KOPT-K1 (cell line): ENCODE data around the gene FOXO1.

ENCODE experiments used
- H3K27ac ChIP-seq: fragments of 200-600 bp; sonication (generic); 2 replicates; pipeline ENCODE4 v1.5.1; 2016; ENCODE audit warnings: antibody characterized with exemption, mild to moderate bottlenecking, low read depth, low read length; ENCODE audit not compliant: poor library complexity, severe bottlenecking
- H3K36me3 ChIP-seq: fragments of 200-600 bp; sonication (generic); 2 replicates; pipeline ENCODE4 v1.5.1; 2017; ENCODE audit warnings: antibody characterized with exemption, mild to moderate bottlenecking, low read length, moderate library complexity; ENCODE audit not compliant: insufficient read depth
- H3K9me3 ChIP-seq: fragments of 200-600 bp; sonication (generic); 2 replicates; pipeline ENCODE4 v1.5.1; 2017; ENCODE audit warnings: antibody characterized with exemption, low read length, mild to moderate bottlenecking; ENCODE audit not compliant: insufficient read depth, poor library complexity, severe bottlenecking

FOXO1 gene

GRCh38 chr13:40611004-40611403 lies 55.4 kb downstream of the FOXO1 start:
- Histone ChIP-seq H3K9me3 (no peaks in the 10 kb centered on the region), H3K36me3 (no peaks in the 10 kb centered on the region), H3K27ac (no peak overlapping the region)

GRCh38 chr13:40609972-40610726 lies 56.3 kb downstream of the FOXO1 start:
- no peak overlapping the region for H3K27ac ChIP-seq
- H3K36me3 ChIP-seq: no peaks in the 10 kb centered on the region
- no peaks in the 10 kb centered on the region for H3K9me3 ChIP-seq

GRCh38 chr13:40608308-40608707 lies 58.1 kb downstream of the FOXO1 start:
- Histone ChIP-seq H3K36me3 (no peaks in the 10 kb centered on the region), H3K9me3 (no peaks in the 10 kb centered on the region), H3K27ac (no peak overlapping the region)

GRCh38 chr13:40605573-40605972 lies 60.9 kb downstream of the FOXO1 start:
- Histone ChIP-seq H3K27ac (no peak overlapping the region), H3K36me3 (no peaks in the 10 kb centered on the region), H3K9me3 (no peaks in the 10 kb centered on the region)

- no peak overlapping the region for H3K27ac ChIP-seq
- H3K9me3 ChIP-seq: peaks cover 4% of the 10 kb centered on the region
Observed at GRCh38 chr13:40604135-40604534, 62.3 kb downstream of the FOXO1 start.

GRCh38 chr13:40600149-40600751 lies 66.2 kb downstream of the FOXO1 start:
- peaks cover 4% of the 10 kb centered on the region for H3K9me3 ChIP-seq
- H3K27ac ChIP-seq: no peak overlapping the region
- H3K36me3 ChIP-seq: no peaks in the 10 kb centered on the region

More at GRCh38 chr13:40604135-40604534, 62.3 kb downstream of the FOXO1 start:
- H3K36me3 ChIP-seq: no peaks in the 10 kb centered on the region

- Histone ChIP-seq H3K36me3 (no peaks in the 10 kb centered on the region), H3K9me3 (peaks cover 4% of the 10 kb centered on the region), H3K27ac (no peak overlapping the region)
Observed at GRCh38 chr13:40599747-40600146, 66.7 kb downstream of the FOXO1 start.

- Histone ChIP-seq H3K27ac (no peak overlapping the region), H3K9me3 (peaks cover 4% of the 10 kb centered on the region), H3K36me3 (no peaks in the 10 kb centered on the region)
Observed at GRCh38 chr13:40599124-40599523, 67.3 kb downstream of the FOXO1 start.

GRCh38 chr13:40598569-40598968 lies 67.9 kb downstream of the FOXO1 start:
- peaks cover 4% of the 10 kb centered on the region for H3K9me3 ChIP-seq
- H3K36me3 ChIP-seq: no peaks in the 10 kb centered on the region
- no peak overlapping the region for H3K27ac ChIP-seq

GRCh38 chr13:40597735-40598365 lies 68.6 kb downstream of the FOXO1 start:
- H3K9me3 ChIP-seq: peaks cover 4% of the 10 kb centered on the region
- no peaks in the 10 kb centered on the region for H3K36me3 ChIP-seq
- H3K27ac ChIP-seq: no peak overlapping the region

GRCh38 chr13:40596484-40596883 lies 70.0 kb downstream of the FOXO1 start:
- H3K9me3 ChIP-seq: peaks cover 4% of the 10 kb centered on the region
- H3K27ac ChIP-seq: no peak overlapping the region
- no peaks in the 10 kb centered on the region for H3K36me3 ChIP-seq

GRCh38 chr13:40595693-40596092 lies 70.7 kb downstream of the FOXO1 start:
- no peak overlapping the region for H3K27ac ChIP-seq
- H3K9me3 ChIP-seq: peaks cover 4% of the 10 kb centered on the region
- H3K36me3 ChIP-seq: no peaks in the 10 kb centered on the region

- Histone ChIP-seq H3K27ac (no peak overlapping the region), H3K36me3 (no peaks in the 10 kb centered on the region), H3K9me3 (no peaks in the 10 kb centered on the region)
Observed at GRCh38 chr13:40592035-40592434, 74.4 kb downstream of the FOXO1 start.

GRCh38 chr13:40591091-40591490 lies 75.3 kb downstream of the FOXO1 start:
- H3K36me3 ChIP-seq: no peaks in the 10 kb centered on the region
- H3K9me3 ChIP-seq: no peaks in the 10 kb centered on the region
- H3K27ac ChIP-seq: no peak overlapping the region

- no peak overlapping the region for H3K27ac ChIP-seq
- H3K9me3 ChIP-seq: no peaks in the 10 kb centered on the region
Observed at GRCh38 chr13:40590112-40590862, 76.2 kb downstream of the FOXO1 start.

More at GRCh38 chr13:40590112-40590862, 76.2 kb downstream of the FOXO1 start:
- H3K36me3 ChIP-seq: no peaks in the 10 kb centered on the region
